C4-2B (cell line): ENCODE measurements around the gene LAMB2.

Experiments
- CTCF ChIP-seq: fragments of 450-650 bp; conservative IDR thresholded peaks from 2 replicates; pipeline ENCODE4 v1.5.1; 2017; ENCODE audit warnings: mild to moderate bottlenecking
- ZFX ChIP-seq: fragments of 450-650 bp; IDR thresholded peaks from 2 replicates; pipeline ENCODE4 v1.6.1; 2017

- no peak for TF ChIP-seq CTCF
- TF ChIP-seq ZFX, result no peak
Observed at GRCh38 chr3:49120096-49120437, 12.8 kb downstream of the LAMB2 start.
